ENCODE measurements around the gene AR.

The AR gene

DNA sequence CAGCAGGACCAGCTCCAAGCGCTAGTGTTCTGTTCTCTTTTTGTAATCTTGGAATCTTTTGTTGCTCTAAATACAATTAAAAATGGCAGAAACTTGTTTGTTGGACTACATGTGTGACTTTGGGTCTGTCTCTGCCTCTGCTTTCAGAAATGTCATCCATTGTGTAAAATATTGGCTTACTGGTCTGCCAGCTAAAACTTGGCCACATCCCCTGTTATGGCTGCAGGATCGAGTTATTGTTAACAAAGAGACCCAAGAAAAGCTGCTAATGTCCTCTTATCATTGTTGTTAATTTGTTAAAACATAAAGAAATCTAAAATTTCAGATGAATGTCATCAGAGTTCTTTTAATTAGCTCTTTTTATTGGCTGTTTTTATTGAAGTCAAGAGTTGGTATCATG lies 186.5 kb downstream of the AR start:
- no peak for DNase-seq (ENCODE audit: low read depth)

DNA sequence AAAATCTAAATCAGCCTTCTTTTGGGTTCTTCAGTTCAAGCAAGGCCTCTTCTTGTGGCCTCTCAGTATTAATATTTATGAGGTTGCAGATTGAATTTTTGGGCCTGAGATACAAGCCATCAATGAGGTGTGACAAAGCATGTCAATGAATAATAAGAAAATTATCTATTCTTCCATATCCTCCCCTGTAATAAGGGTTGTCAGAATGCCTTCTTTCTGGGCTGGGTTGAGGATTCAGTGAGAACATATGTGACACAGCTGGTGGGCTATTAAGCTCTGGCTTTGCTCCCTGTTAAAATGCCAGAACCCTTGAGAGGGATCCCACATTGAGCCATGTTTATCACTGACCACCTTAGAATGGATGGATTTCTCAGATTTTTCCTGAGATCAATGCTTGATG lies 187.2 kb downstream of the AR start:
- no peak for DNase-seq (ENCODE audit: low read depth)

DNA sequence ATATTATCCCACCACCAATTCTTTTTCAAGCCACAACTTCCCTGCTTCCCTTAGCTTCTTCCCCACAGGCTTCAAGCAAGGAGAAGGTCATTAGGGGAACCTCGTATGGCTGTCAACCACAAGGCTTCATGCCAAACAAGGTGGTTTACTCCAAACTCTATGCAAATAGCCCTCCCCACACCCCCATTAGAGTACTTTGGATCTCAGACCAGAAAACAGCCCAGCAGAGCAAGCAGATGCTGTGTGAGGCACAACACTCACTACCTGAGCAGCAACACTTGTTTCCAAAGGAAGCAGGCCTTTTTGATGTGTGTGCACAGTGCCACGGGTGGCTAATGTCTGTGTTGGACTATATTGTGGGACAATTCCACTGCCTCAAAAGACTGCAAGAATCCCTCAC lies 189.0 kb downstream of the AR start:
- DNase-seq (ENCODE audit: low read depth): no peak

DNA sequence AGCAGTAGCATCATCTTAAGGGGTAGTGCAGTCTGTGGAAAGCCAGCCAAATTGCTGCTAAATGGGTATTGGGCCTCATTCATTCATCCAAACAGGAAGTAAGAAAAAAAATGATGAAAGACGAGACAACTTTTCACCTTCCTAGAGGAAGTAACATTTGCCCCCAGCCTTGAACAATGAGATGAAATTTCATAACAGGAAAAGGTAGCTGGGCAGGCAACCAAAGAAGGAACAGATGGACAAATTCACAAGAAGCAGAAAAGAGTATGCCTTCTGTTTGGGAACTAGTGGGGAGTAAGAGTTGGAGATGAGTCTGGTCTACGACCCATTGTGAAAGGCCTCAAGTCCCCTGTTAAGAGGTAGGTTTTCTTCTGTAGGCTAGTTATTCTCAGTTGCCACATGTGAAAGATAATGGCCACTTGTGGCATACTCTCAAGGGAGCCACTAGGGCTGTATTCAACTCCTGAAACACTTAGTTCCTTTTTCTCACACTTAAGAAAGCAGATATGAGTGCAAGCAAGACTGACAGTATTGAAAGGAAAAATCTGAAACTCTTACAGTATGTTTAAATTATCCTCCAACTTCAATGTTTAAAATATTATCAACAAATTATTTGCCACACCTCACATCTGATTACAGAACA lies 190.4 kb downstream of the AR start:
- DNase-seq (ENCODE audit: low read depth): no peak

DNA sequence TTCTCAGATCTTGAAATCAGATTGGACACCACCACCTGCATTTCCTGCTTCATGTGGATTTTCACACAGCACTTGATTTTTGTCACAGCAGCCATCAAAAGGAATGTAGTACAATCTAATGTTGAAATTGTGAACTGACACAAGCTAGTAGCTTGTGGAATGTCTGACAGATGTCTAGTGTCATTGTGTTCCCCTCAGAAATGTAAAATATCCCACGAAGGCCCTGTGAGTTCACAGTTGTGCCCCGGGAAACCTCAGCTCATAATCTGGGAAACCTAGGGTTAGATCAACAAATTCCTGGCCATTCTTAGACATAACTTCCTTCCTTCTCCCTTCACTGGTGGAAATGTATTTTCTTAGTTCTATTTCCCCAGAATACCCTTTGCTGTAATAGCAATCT lies 205.7 kb downstream of the AR start:
- no peak for DNase-seq (ENCODE audit: low read depth)

- no peak for DNase-seq (ENCODE audit: low read depth)
These were observed 206.9 kb downstream of the AR start for GRCh38 chrX:67750694-67751093.

GRCh38 chrX:67759018-67759417 lies 215.2 kb downstream of the AR start:
- no peak for DNase-seq (ENCODE audit: low read depth)

DNA sequence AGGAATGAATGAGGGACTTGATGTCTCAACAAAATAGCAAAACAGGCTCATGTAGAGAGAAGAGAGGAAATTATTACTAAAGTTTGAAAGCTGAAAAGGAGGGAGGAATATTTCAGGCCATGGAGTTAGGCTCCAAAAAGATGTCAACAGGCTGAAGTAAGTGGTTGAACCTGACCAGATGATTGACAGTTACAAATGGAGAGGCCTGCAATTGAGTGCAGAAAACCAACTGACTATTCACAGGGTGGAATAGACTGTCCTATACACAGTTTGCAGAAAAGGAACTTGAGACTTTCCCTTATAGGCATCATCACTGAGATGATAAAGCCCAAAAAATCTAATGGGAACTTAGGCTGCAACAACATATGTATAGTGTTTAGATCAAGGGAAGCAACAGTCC lies 233.3 kb downstream of the AR start:
- DNase-seq (ENCODE audit: low read depth): no peak

- DNase-seq (ENCODE audit: low read depth): no peak
These were observed 235.3 kb downstream of the AR start for GRCh38 chrX:67779099-67779498.

All from GM04503 (cell line).